ENCODE data around the gene SNX17. TPM values are rescaled to one million over a fixed set of nuclear protein-coding genes. Genes with fewer than 3 reads are reported as not detected.

SNX17 gene
- total RNA-seq, 1 experiment from 2014 or later, result 116 TPM

DNA sequence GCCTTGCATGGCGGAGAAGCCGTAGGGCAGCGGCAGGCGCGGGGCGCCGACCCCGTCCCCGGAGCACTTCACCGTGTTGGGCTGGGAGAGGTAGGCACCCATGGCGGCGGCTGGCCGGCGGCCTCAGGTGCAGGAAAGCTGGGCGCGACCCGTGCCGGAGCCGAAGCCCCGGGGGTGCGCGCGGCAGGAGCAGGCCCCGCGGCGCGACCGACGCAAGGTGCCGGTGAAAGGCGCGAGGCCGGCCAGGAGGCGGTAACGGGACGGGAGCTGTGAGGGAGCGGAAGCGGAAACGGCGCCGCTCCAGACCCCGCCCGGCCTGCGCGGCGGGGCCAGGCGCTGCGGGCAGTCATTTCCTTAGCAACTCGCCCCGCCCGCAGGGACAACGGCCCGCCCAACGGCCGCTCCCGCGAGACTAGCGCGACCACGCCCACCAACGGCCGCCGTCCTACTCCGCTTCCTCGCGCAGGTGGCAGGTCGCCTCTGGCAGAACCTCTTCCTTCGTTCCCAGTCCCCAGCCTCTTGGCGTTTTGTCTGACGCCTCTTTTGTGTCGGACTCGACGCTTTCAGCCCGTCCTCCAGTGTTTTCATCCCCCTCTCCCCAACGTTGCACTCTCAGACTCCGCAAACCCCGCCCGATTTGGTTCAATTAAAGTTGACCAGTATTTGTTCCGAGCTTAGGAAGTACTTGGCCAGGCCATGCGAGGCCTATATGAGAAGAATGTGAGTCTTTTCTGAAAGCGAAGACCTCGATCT lies 39.1 kb downstream of the SNX17 start, which contains the start of gene PPM1G:
Gene PPM1G (minus strand): TSS at position 271 of the 753 bp plus-strand sequence. CDS start 169 bp downstream, at position 102.
- DNase-seq (ENCODE audit: low read depth, low spot score) (peak; percentile 76), ATAC-seq (peak; percentile 98)
- H3K36me3 ChIP-seq (ENCODE audit: control insufficient read depth, insufficient read depth, low read length), result peaks cover 8% of the 10 kb centered on the region
- peaks cover 16% of the 10 kb centered on the region for H3K4me1 ChIP-seq (ENCODE audit: control insufficient read depth, insufficient read depth, low read length)
- POLR2A ChIA-PET, result interaction anchor here (1.0 kb wide), 2 partner anchors 28 to 77 kb away, joined by 4 to 5 read pairs; no protein-coding TSS in a partner anchor
- peak within 1 kb of the TSS; percentile 100 for H3K27ac ChIP-seq (ENCODE audit: low read length)
- H3K9me3 ChIP-seq (ENCODE audit: control insufficient read depth, insufficient read depth, low read depth, low read length), result no peaks in the 10 kb centered on the region
- peak within 1 kb of the TSS; percentile 93 to 96 for H3K4me3 ChIP-seq (ENCODE audit: low read depth in 2 of 2, low read length in 2 of 2)
- CTCF ChIA-PET, result interaction anchor here (0.6 kb wide), 2 partner anchors 96 to 274 kb away, joined by 4 read pairs; no protein-coding TSS in a partner anchor
- H3K27me3 ChIP-seq (ENCODE audit: control insufficient read depth, insufficient read depth, low read length), result no peaks in the 10 kb centered on the region
- BruUV-seq (replicated peaks), result no TSS peak
- TF ChIP-seq, protein P1, sequence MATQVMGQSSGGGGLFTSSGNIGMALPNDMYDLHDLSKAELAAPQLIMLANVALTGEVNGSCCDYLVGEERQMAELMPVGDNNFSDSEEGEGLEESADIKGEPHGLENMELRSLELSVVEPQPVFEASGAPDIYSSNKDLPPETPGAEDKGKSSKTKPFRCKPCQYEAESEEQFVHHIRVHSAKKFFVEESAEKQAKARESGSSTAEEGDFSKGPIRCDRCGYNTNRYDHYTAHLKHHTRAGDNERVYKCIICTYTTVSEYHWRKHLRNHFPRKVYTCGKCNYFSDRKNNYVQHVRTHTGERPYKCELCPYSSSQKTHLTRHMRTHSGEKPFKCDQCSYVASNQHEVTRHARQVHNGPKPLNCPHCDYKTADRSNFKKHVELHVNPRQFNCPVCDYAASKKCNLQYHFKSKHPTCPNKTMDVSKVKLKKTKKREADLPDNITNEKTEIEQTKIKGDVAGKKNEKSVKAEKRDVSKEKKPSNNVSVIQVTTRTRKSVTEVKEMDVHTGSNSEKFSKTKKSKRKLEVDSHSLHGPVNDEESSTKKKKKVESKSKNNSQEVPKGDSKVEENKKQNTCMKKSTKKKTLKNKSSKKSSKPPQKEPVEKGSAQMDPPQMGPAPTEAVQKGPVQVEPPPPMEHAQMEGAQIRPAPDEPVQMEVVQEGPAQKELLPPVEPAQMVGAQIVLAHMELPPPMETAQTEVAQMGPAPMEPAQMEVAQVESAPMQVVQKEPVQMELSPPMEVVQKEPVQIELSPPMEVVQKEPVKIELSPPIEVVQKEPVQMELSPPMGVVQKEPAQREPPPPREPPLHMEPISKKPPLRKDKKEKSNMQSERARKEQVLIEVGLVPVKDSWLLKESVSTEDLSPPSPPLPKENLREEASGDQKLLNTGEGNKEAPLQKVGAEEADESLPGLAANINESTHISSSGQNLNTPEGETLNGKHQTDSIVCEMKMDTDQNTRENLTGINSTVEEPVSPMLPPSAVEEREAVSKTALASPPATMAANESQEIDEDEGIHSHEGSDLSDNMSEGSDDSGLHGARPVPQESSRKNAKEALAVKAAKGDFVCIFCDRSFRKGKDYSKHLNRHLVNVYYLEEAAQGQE (IDR thresholded peaks at IDR 0.05; ENCODE audit: insufficient read depth in 1 of 2, low read depth in 2 of 2, low read length in 1 of 2), result peak in 1 of 2 experiments; percentile 58; a peak in 1 of 4 replicates
- TF ChIP-seq, protein P2, sequence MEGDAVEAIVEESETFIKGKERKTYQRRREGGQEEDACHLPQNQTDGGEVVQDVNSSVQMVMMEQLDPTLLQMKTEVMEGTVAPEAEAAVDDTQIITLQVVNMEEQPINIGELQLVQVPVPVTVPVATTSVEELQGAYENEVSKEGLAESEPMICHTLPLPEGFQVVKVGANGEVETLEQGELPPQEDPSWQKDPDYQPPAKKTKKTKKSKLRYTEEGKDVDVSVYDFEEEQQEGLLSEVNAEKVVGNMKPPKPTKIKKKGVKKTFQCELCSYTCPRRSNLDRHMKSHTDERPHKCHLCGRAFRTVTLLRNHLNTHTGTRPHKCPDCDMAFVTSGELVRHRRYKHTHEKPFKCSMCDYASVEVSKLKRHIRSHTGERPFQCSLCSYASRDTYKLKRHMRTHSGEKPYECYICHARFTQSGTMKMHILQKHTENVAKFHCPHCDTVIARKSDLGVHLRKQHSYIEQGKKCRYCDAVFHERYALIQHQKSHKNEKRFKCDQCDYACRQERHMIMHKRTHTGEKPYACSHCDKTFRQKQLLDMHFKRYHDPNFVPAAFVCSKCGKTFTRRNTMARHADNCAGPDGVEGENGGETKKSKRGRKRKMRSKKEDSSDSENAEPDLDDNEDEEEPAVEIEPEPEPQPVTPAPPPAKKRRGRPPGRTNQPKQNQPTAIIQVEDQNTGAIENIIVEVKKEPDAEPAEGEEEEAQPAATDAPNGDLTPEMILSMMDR (IDR thresholded peaks at IDR 0.05), result no peak
- peak; percentile 72; the same call in 1 of the 2 replicates for TF ChIP-seq SIN3A (IDR thresholded peaks at IDR 0.05; ENCODE audit: borderline replicate concordance, insufficient read depth, low read depth, low read length)
- TF ChIP-seq TCF7L2 (IDR thresholded peaks at IDR 0.05; ENCODE audit: low read depth, low read length), result no peak
- peak; percentile 99 for TF ChIP-seq POLR2AphosphoS5 (IDR thresholded peaks at IDR 0.05; ENCODE audit: low read depth, low read length)
- in situ Hi-C loops (cut with HindIII; ENCODE audit: low pct_unique_long_range_greater_than_20kb, low sequenced_read_pairs), result no loop called here
- intact Hi-C loops (cut with micrococcal nuclease; ENCODE audit: unreplicated experiment), result loop anchor here (5.0 kb wide), 1 partner anchor 218 kb away; the partner anchor contains the start of genes CCDC121 and GPN1

DNA sequence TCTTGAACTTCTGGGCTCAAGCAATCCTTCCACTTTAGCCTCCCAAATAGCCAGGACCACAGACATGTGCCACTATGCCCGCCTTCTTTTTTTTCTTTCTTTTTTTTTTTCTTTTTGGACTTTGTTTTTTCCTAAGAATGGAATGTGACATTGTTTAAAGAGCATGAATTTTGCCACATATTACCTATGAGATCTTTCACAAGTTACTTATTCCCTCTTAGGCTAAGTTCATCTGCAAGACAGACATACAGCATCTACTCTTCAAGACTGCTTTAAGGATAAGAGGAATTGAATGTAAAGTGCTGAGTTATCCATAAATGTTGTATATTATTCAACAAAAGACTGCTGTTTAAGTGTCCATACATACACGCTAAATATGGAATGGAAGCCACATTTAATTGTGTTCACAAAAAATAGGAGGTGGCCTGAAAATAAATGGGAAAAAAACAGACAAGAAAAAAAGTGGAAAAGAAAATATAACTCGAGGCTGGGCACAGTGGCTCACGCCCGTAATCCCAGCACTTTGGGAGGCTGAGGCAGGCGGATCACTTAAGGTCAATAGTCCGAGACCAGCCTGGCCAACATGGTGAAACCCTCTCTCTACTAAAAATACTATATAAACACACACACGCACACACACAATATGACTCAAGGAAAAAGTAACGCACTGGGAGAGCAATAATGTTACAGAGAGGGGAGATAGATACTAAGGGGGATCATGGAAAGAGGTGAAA lies 42.2 kb downstream of the SNX17 start:
- Histone ChIP-seq H3K27ac (ENCODE audit: low read length) (no peak overlapping the region), H3K4me1 (ENCODE audit: control insufficient read depth, insufficient read depth, low read length) (peaks cover 10% of the 10 kb centered on the region), H3K4me3 (ENCODE audit: low read depth in 2 of 2, low read length in 2 of 2) (no peak overlapping the region), H3K36me3 (ENCODE audit: control insufficient read depth, insufficient read depth, low read length) (peaks cover 4% of the 10 kb centered on the region; the same call in 1 of the 2 replicates), H3K9me3 (ENCODE audit: control insufficient read depth, insufficient read depth, low read depth, low read length) (no peaks in the 10 kb centered on the region), H3K27me3 (ENCODE audit: control insufficient read depth, insufficient read depth, low read length) (no peaks in the 10 kb centered on the region)
- in situ Hi-C loops (cut with HindIII; ENCODE audit: low pct_unique_long_range_greater_than_20kb, low sequenced_read_pairs), result no loop called here
- POLR2A ChIA-PET, result no interaction called here
- ATAC-seq (no peak), DNase-seq (ENCODE audit: low read depth, low spot score) (no peak)
- intact Hi-C loops (cut with micrococcal nuclease; ENCODE audit: unreplicated experiment), result no loop called here
- CTCF ChIA-PET, result no interaction called here
- TF ChIP-seq POLR2AphosphoS5 (IDR thresholded peaks at IDR 0.05; ENCODE audit: low read depth, low read length), result no peak
- TF ChIP-seq, protein P1 (IDR thresholded peaks at IDR 0.05; ENCODE audit: insufficient read depth in 1 of 2, low read depth in 2 of 2, low read length in 1 of 2), result no peak
- TF ChIP-seq SIN3A (IDR thresholded peaks at IDR 0.05; ENCODE audit: borderline replicate concordance, insufficient read depth, low read depth, low read length), result no peak
- TF ChIP-seq, protein P2 (IDR thresholded peaks at IDR 0.05), result no peak
- no peak for TF ChIP-seq TCF7L2 (IDR thresholded peaks at IDR 0.05; ENCODE audit: low read depth, low read length)
- BruUV-seq (replicated peaks), result no TSS peak
